Stimulated activated CD8-positive, alpha-beta memory T cell treated with anti-CD3 and anti-CD28 coated beads, Interleukin-7, amount 100 ng/mL, for 1 hour (primary cell): ENCODE results near the gene SIM2.

ENCODE experiments used
- DNase-seq, 2 donors: peaks; one replicate each; pipeline ENCODE4 v3.0.0-alpha.2; 2020; ENCODE audit warnings: low read depth in 2 of 2

Gene SIM2

GRCh38 chr21:36733857-36734256 is 34.9 kb downstream of the SIM2 start:
- no peak for DNase-seq

GRCh38 chr21:36734367-36735200 is 35.7 kb downstream of the SIM2 start:
- no peak for DNase-seq

GRCh38 chr21:36735201-36735515 is 36.2 kb downstream of the SIM2 start:
- DNase-seq = no peak

GRCh38 chr21:36735724-36736320 is 36.9 kb downstream of the SIM2 start:
- no peak for DNase-seq

- DNase-seq = no peak
These were observed 39.7 kb downstream of the SIM2 start for GRCh38 chr21:36738489-36739126.

- no peak for DNase-seq
These were observed 42.6 kb downstream of the SIM2 start for GRCh38 chr21:36741506-36741905.

GRCh38 chr21:36743008-36743407 is 44.1 kb downstream of the SIM2 start:
- DNase-seq = no peak

- DNase-seq = no peak
These were observed 44.5 kb downstream of the SIM2 start for GRCh38 chr21:36743446-36743845.

- DNase-seq = no peak
These were observed 45.3 kb downstream of the SIM2 start for GRCh38 chr21:36744190-36744559.

GRCh38 chr21:36744560-36745231 is 45.8 kb downstream of the SIM2 start:
- DNase-seq = no peak

GRCh38 chr21:36745459-36745858 is 46.5 kb downstream of the SIM2 start:
- DNase-seq = no peak

GRCh38 chr21:36747041-36747814 is 48.3 kb downstream of the SIM2 start:
- no peak for DNase-seq

- DNase-seq = no peak
These were observed 49.0 kb downstream of the SIM2 start for GRCh38 chr21:36747815-36748383.

GRCh38 chr21:36749935-36750575 is 51.1 kb downstream of the SIM2 start:
- DNase-seq = no peak

- no peak for DNase-seq
These were observed 51.7 kb downstream of the SIM2 start for GRCh38 chr21:36750576-36750959.

GRCh38 chr21:36751383-36751782 is 52.5 kb downstream of the SIM2 start:
- DNase-seq = no peak

- no peak for DNase-seq
These were observed 54.6 kb downstream of the SIM2 start for GRCh38 chr21:36753556-36753955.

GRCh38 chr21:36754241-36754898 is 55.5 kb downstream of the SIM2 start:
- DNase-seq = no peak

GRCh38 chr21:36756527-36756926 is 57.6 kb downstream of the SIM2 start:
- DNase-seq = no peak

GRCh38 chr21:36757196-36757595 is 58.3 kb downstream of the SIM2 start:
- no peak for DNase-seq
